MV-4-11 (cell line): ENCODE measurements around the gene GPR78.

Experiments used
- DNase-seq: peaks from one replicate; lab custom pipeline; 2025; lab: John Stamatoyannopoulos, UW

Gene GPR78

DNA sequence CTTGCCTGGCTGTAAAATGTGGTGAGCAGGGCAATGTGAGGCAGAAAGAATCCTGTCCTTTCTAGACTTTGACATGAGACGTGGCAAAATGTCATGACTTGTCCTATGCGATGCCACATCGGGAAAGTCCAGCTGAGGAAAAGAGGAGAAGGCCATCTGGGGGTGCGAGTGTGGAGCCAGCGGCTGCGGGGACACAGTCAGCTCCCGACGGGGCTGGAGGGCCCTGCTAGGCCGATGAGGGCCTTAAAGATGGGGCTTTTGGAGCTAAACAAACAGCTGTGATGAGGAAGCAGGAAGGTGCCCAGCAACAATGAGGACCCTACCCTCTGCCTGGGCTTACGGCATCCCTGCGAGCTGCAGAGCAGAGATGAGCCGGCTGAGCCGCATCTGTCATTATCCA, 20.1 kb downstream of the GPR78 start:
- DNase-seq = no peak

DNA sequence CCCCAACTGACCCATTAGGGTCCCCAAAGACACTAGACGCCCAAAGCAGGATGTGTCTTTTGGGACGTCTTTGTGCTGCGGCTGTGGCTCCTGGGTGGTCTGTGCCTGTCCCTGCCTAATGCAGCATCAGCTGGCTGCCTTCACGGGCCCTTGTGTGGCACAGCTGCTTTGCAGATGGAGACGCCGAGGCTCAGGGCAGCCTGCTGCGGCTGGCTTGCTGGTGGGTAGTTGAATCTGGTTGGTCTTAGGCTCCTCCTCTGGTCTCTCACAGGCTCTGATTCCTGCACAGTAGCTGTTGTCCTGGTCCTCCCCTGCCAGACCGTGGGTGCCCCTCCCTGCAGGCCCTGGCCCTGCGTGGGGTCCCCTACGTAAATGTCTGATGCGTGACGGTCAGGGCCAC, 20.5 kb downstream of the GPR78 start:
- no peak for DNase-seq

DNA sequence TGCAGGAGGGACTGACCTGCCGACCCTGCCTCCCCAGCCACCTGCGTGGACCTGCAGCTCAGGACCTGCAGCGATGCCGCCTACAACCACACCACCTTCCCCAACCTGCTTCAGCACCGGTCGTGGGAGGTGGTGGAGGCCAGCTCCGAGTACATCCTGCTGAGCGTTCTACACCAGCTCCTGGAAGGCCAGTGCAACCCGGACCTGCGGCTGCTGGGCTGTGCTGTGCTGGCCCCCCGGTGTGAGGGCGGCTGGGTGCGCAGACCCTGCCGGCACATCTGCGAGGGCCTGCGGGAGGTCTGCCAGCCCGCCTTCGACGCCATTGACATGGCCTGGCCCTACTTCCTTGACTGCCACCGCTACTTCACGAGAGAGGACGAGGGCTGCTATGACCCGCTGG, 20.9 kb downstream of the GPR78 start:
- no peak for DNase-seq

DNA sequence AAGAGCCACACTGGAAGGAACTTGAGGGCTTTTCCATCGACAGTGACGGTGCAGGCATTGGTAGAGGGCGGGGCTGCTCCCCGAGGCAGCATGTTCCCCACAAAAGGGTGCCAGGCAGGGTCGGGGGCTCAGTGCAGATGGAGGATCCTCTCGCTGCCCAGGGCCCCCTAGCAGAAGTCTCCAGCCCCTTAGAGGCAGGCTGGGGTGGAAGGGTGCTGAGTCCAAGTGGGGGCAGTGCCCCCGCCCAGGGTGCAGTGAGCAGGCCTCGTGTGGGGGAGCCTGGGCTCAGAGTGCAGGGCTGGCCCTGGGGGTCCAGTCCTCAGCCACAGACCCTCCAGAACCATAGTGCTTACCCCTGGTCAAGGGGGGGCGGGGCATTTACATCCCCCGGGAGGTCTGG, 21.4 kb downstream of the GPR78 start:
- no peak for DNase-seq

DNA sequence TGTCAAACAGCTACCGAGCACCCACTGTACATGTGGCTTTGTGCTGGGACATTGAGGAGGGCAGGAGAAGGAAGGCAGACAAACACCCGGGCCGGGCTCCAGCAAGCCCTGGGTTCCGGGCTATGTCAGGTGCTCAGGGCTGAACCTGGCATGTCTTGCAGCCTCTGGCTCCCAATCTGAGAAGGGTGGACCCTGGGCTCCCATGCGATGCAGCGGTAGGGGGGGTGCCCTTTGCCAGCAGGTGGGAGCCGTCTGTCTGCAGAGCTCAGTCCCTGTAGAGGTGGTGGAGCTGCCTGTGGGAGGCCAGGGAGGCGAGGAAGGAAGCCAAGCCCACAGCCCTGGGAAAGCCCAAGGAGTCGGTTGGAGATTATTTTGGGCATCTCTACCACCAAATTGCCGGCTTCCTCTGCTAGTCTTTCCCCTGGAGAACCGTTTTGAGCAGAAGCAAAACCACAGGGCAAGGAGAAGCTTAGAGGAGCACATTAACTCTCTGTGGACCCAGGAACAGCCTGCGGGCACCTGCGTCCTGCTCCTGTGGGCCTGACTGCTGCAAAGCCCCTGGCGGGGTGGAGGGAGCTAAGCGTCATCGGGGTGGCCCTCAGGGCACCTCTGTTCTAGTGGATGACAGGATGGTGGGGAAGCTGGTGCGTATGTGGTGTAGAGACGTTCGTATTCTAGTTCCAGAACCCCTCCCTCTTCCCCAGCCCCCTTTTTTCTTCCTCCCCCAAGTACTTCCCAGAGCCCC, 22.7 kb downstream of the GPR78 start:
- DNase-seq = peak; percentile 63

DNA sequence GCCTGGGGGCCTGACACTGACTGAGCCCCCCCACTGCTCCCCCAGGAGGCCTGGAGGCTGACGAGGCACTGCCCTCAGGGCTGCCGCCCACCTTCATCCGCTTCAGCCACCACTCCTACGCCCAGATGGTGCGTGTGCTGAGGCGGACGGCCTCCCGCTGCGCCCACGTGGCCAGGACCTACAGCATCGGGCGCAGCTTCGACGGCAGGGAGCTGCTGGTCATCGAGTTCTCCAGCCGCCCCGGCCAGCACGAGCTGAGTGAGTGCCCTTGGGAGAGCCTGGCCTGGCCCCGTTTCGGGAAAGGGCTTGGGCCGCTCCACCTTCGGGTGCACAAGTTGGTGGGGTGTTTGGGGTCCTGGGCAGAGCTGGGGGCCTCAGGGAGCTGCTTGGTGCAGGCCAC, 23.7 kb downstream of the GPR78 start:
- DNase-seq = no peak

DNA sequence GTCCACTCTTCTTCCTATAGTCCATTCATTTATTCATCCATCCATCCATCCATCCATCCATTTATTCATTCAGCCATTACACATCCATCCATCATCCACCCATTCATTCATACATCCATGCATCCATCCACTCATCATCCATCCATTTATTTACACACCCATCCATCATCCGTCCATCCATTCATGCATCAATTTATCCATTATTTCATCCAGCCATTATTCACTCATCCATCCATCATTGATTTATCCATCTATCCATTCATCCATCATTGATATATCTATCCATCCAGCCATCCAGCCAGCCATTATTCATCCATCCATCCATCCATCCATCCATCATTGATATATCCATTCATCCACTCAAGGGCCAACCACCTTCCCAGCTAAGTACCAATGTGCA, 25.1 kb downstream of the GPR78 start:
- no peak for DNase-seq

DNA sequence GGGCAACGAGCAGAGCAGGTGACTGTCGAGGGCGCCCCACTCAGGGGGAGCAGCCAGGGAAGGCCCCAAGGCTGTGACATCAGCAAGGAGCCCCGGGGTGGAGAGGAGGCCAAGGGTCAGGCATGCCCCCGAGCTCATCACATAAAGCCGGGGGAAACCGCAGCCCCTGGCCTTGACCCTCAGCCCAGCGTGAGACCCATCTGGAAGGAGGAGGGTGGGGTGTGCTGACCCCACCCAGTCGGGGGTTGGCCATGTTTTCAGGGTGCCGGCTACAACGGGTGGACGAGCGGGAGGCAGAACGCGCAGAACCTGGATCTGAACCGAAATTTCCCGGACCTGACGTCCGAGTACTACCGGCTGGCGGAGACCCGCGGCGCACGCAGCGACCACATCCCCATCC, 26.3 kb downstream of the GPR78 start:
- DNase-seq = no peak

DNA sequence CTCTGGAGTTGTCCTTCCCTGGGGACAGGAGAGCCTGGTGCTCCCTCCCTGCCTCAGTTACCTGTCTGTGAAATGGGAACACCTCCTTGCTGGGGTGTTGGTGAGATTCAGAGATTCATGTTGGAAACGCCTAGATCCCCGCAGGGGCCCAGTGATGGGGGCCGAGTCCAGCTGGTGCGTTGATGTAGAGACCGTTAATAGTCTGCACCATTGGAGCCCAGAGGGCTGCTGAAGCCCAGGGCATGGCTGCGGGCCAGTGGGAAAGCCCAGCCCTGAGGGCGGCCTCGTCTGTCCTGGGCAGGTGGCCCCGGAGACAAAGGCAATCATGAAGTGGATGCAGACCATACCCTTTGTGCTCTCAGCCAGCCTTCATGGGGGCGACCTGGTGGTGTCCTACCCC, 26.8 kb downstream of the GPR78 start:
- DNase-seq = no peak

DNA sequence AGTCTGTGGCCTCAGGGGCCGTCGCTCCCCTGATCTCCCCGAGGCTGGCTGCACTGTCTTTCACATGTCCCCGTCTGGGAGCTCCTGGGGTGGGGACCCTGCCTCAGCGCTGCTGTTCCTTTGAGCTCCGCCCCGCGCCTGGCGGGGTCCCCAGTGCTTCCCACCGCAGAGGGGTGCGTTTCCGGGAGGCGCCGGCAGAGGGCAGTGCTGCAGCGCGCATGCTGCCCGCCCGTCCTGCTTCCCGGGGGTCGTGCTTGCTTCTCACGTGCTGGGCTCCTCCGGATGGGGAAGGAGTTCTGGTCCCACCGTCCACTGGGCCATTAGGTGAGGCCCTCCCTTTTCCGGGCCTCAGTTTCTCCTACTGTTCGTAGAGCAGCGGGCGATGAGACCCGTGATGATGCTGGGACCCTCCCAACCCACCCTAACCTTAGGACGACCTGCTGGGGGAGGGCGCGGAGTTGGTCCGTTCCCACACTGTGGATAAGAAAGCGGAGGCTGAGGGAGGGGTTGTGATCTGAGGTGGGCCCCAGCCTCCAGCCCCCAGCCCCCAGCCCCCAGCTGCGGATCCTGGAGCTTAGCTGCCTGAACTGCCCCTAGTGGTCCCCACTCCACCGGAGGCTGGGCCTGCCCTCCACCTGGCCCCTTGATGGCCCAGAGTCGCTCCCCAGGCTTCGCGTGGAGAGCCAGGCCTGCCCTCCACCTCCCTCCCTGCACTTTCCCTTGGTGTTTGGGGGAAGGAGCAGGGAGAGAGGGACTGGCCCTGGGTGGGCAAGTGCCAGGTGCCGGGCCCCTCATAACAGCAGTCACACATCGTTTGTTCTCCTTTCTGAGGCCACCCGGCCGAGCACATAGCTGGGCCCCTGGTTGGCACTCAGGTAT, 27.6 kb downstream of the GPR78 start:
- no peak for DNase-seq

DNA sequence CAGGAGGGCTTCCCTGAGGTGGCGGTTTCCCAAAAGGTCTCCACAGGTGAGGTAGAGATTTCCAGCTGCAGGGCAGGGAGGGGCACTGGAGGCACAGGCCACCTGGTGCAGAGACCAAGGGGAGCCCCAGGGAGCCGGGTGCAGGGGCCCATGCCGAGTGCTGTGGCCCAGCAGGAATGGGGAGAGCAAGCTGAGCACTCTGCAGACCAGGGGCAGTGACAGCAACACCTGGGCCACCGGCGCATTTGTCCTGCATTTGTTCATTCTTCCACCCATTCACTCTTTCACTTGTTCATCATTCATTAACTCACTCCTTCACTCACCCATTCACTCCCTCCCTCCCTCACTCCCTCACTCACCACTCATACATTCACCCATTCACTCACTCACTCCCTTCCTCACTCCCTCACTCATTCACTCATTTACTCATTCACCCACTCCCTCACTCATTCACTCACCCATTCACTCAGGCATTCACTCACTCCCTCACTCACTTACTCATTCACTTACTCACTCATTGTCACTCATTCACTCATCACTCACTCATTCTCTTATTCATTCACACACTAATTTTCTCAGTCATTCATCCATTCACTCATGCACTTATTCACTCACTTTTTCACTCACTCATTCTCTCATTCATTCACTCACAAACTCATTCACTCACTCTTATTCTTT, 28.7 kb downstream of the GPR78 start:
- no peak for DNase-seq

DNA sequence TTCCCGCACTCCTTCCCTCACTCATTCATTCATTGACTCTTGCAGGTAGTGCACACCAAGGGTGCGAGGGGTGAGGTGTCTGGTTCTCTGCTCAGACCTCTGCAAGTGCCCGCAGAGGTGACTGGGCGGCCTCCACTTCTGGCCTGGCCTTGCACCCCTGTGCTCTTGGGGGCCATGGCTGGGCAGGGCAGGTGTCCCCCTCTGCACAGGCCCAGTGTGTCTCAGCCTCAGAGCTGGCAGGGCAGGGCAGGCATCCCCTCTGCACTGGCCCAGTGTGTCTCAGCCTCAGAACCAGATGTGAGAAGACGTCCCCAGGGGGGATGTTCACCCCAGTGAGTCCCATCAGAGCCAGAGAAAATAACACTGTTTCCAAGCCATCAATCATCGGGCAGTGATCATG, 29.2 kb downstream of the GPR78 start:
- no peak for DNase-seq

DNA sequence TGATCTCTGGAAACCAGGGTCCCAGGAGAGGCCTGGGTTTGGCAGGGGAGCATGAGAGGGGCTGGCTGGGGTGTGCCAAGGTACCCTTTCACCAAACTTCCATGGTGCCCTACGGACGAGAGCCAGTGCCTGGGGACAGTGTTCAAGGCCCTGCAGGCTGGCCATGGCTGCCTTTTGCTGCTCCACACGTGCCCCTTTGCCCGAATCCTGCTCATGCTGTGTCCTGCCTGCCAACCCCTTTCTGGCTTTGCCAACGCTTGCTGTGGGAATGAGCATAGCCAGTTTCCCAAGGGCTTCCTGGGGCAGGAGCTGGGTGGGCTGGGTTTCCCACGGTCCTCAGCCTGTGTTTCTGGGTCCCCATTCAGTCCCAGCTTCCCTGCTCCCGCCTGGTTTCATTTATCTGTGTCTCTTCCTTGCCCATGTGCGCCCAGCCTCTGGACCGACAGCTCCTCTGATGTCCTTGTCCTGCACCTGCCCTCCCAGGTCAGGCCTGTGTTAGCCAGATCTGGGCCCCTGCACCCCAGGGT, 29.7 kb downstream of the GPR78 start:
- no peak for DNase-seq

DNA sequence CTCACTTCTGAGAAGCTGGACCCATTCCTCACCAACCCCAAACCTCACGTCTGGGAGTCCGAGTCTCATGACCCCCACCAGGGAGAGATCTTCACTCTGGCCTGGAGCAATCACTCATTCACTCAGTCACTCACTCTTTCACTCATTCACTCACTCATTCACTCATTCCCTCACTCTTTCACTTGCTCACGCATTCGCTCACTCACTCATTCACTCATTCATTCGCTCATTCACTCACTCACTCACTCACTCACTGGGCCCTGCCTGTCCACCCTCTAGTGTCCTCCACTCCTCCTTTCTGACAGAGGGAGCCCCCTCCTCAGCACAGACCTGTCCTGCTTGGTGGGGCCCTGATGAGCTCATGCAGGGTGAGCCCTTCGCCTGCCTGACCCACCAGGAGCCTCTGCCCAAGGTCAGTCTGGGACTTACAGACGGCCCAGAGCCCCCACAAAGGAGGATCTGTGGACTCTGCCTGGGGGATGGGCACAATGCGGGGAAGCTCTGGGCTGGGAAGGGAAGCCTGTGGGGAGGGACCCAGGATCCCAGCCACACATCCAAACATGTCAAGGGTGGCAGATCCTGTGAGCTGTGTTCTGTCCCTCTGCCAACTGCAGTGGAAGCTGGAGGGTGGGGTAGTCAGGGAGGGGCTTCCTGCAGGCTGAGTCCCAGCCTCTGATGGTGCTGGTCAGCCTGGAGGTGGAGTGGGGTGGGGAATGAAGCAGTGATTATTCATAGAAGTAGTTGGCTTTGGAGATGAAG, 30.8 kb downstream of the GPR78 start:
- DNase-seq = no peak

DNA sequence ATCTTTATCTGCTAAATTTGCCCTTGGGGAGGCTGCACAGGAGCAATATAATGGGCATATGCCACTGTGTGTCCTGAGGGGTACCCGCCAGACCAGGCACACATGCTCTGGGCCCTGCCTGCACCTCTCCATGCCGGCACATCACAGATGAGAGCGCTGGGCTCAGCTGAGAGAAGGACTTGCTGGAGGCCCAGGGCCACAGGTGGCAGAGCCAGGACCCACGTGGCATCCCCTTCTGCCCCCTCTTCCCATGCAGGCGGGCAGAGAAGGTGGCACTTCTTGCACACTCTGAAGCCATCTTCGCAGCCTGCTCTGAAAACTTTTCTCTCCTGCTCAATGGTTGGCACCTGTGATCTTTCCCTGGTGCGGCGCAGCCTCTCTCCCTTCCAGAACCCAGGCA, 32.5 kb downstream of the GPR78 start:
- DNase-seq = no peak

DNA sequence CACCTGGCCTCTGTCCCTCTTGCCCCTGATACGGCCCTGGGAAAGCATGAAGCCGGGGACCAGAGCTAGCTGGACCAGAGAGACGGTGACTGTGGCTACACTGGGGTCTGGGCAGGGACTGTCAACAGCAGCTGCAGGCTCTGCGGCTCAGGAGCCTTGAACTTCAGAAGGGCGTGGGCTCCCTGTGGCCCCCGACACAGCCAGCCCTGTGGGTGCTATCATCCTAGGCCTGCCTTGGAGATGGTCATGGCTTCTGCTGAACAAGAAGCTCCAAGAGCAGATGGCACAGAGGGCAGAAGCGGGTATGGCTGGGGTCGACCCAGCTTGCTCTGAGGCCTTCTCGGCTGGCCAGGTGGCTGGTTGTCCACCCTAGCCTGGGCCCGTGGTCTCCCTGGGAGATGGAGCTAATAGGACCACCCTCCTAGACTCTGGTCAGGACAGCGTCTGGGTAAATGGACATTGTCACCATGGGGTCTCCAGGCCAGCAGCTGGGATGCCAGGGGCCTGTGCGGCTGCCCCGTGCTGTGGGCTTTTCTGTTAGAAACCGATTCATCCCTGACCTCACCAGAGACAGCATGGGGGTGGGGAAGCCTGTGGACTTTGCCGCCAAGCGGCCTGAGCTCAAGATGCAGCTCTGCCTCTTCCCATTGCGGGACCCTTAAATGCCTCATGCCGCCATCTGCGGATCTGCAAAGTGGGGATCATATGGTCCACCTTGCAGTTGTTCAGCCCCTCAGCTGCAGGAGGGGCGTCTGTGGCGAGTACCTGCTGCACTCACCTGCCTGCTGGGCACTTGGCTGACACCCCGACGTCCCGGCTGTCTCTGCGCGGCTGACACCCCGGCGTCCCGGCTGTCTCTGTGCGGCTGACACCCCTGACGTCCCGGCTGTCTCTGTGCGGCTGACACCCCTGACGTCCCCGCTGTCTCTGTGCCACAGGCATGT, 33.5 kb downstream of the GPR78 start:
- no peak for DNase-seq

DNA sequence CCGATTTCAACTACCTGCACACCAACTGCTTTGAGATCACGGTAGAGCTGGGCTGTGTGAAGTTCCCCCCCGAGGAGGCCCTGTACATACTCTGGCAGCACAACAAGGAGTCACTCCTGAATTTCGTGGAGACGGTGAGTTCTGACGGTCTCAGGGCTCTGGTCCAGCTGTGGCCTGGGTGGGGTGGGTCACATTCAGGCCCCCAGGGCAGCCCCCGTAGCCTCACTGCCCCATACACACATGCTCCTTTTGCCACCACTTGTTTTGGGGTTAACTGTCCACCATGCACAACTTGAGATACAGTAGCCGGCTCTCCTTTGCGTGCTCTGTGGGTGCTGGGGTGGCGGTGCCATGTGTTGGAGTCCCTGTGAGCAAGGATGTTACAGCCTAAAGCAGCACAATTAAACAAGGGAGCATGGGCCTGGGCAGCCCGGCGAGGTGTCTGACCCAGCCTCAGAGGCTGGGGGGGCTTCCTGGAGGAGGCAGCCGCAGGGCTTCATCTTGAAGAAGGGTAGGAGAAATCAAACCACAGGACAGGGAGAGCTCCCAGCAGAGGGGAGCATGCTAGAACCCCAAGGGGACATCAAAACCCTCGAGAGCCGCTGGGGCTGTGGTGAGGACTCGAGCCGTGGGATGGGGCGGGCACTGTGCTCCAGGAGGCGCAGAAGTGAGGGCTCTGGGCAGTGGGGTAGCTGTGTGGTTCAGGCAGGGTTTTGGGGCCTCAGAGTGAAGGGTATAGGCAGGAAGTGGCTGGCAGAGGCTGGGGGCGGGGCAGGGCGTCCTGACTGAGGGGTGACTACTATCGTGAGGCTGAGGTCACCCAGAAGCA, 34.4 kb downstream of the GPR78 start:
- no peak for DNase-seq

DNA sequence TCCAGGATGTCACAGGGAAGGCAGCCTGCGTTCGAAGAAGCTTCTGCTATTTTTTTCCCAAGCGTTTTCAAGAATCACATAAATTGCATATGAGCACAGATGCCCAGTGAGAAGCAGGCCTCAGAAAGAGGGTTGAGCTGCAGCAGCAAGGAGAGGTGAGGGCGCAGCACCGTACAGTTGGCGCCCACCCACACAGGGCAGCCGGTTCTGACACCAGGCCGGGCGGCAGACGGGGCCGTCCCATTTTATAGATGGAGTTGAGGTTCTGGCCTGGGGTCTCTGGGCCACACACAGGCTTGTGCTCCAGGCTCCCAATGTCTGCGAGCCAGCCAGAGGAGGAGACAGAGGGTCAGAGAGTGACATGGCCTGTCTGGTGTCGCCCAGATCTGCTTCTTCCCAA, 35.2 kb downstream of the GPR78 start:
- no peak for DNase-seq

DNA sequence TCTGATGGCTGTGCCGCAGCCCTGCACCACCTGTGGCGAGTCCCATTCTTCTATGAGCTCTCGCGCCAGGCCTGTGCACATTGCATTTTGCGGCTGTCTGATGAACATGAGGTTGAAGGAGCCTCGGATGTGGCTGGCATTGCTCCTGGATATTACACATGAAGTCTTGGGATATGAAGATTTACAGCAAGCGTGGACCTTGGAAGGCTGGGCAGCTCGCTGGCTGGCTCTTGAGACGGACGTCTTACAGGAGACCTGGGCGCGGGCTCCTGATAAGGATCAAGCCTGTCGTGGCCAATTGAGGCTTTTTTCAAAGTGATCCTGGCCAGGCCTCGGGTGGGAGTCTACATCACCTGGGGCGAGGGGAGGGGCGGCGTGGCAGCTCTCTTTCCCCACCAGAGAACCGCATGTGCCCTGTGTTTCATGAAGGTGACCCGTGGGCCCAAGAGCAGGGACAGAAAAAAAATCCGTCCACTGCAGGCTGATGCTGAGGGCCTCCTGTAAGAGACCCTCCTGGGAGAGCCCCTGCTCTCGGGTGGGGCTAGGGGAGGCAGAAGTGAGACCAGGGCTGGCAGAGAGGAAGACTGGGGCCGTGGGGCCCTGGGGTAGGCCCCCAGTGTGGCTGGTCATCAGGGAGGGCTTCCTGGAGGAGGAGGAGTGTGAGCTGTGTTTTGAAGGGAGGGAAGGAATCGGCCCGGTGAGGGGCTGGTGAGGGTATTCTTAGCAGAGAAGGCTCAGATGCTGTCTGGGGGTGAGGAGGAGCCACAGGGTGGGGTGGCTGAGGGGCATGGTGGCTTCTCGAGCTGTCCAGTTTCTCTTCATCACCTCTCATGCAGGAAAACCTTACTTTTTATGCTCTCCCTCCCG, 36.0 kb downstream of the GPR78 start:
- no peak for DNase-seq
